HEK293 (cell line): Measurements from ENCODE around the gene DENND6B.
"Not testable (repeated sequence)": the region's sequence is repeated elsewhere in the genome, so short reads cannot be mapped to it uniquely, and the experiment has no call there.

Source experiments
- CTCF ChIA-PET: fragments of 350-600 bp; formaldehyde crosslinking; extraction: SDS; loops from one replicate; lab custom pipeline; 2021; ENCODE audit warnings: antibody characterized with exemption; lab: Yijun Ruan, JAX
- POLR2A ChIA-PET: fragments of 300-600 bp; formaldehyde crosslinking; extraction: SDS; loops from one replicate; lab custom pipeline; 2020; ENCODE audit warnings: antibody characterized with exemption, inconsistent platforms; lab: Yijun Ruan, JAX
- H3K27ac ChIP-seq: fragments of 200-500 bp; sonication (Bioruptor generic); 2 replicates; pipeline ENCODE4 v1.5.1; 2014; ENCODE audit warnings: low read depth, low read length, control low read depth, inconsistent platforms; ENCODE audit errors: extremely low read depth
- H3K36me3 ChIP-seq, 2 experiments: fragments of 200-500 bp in 1 of 2; sonication (Bioruptor generic) in 1 of 2; 1 replicate in 1 of 2; 2 replicates in 1 of 2; pipeline ENCODE4 v1.5.1; 2014 to 2017; ENCODE audit warnings: inconsistent platforms in 2 of 2, low read length in 2 of 2; ENCODE audit not compliant: control insufficient read depth in 2 of 2, insufficient read depth in 1 of 2
- H3K4me1 ChIP-seq: fragments of 200-500 bp; sonication (Bioruptor generic); 2 replicates; pipeline ENCODE4 v1.5.1; 2014; ENCODE audit warnings: mild to moderate bottlenecking, low read length, inconsistent platforms; ENCODE audit not compliant: control insufficient read depth, insufficient read depth
- H3K4me3 ChIP-seq: 2 replicates; pipeline ENCODE4 v1.5.1; 2011; ENCODE audit warnings: low read depth, mild to moderate bottlenecking, control low read depth, low read length, moderate library complexity
- H3K9me3 ChIP-seq: fragments of 200-500 bp; sonication (Bioruptor generic); 2 replicates; pipeline ENCODE4 v1.5.1; 2014; ENCODE audit warnings: low read depth, low read length, inconsistent platforms; ENCODE audit not compliant: control insufficient read depth, insufficient read depth
- GLI4 ChIP-seq: fragments of 450-650 bp; formaldehyde crosslinking; IDR thresholded peaks from 2 replicates; pipeline ENCODE4 v1.5.1; 2016; ENCODE audit warnings: missing biosample characterization, missing genetic modification characterization
- KLF1 ChIP-seq: fragments of 450-650 bp; formaldehyde crosslinking; IDR thresholded peaks from 2 replicates; pipeline ENCODE4 v1.5.1; 2016; ENCODE audit warnings: missing biosample characterization, missing genetic modification characterization
- KLF7 ChIP-seq: fragments of 450-650 bp; formaldehyde crosslinking; IDR thresholded peaks from 2 replicates; pipeline ENCODE4 v1.5.1; 2016; ENCODE audit warnings: missing biosample characterization, missing genetic modification characterization, borderline replicate concordance
- RBAK ChIP-seq: fragments of 450-650 bp; formaldehyde crosslinking; IDR thresholded peaks from 2 replicates; pipeline ENCODE4 v1.5.1; 2016; ENCODE audit warnings: missing biosample characterization, missing genetic modification characterization
- TRIM28 ChIP-seq: IDR thresholded peaks from 2 replicates; pipeline ENCODE4 v1.6.1; 2011; ENCODE audit warnings: low read length, control low read depth, borderline replicate concordance
- ZBTB21 ChIP-seq: fragments of 450-650 bp; formaldehyde crosslinking; IDR thresholded peaks from 2 replicates; pipeline ENCODE4 v1.5.1; 2017; ENCODE audit warnings: missing biosample characterization, missing genetic modification characterization
- ZEB2 ChIP-seq: fragments of 450-650 bp; formaldehyde crosslinking; IDR thresholded peaks from 2 replicates; pipeline ENCODE4 v1.5.1; 2016; ENCODE audit warnings: missing biosample characterization, missing genetic modification characterization
- ZNF239 ChIP-seq: fragments of 450-650 bp; formaldehyde crosslinking; IDR thresholded peaks from 2 replicates; pipeline ENCODE4 v1.5.1; 2016; ENCODE audit warnings: missing biosample characterization, missing genetic modification characterization
- ZNF366 ChIP-seq: fragments of 450-650 bp; formaldehyde crosslinking; conservative IDR thresholded peaks from 2 replicates; pipeline ENCODE4 v1.5.1; 2016; ENCODE audit warnings: missing biosample characterization, missing genetic modification characterization
- ZNF544 ChIP-seq: fragments of 450-650 bp; formaldehyde crosslinking; IDR thresholded peaks from 2 replicates; pipeline ENCODE4 v1.5.0; 2017; ENCODE audit warnings: missing biosample characterization, missing genetic modification characterization
- ZNF571 ChIP-seq: fragments of 450-650 bp; formaldehyde crosslinking; IDR thresholded peaks from 2 replicates; pipeline ENCODE4 v1.5.0; 2017; ENCODE audit warnings: missing biosample characterization, missing genetic modification characterization
- ZNF610 ChIP-seq: fragments of 450-650 bp; formaldehyde crosslinking; IDR thresholded peaks from 2 replicates; pipeline ENCODE4 v1.5.1; 2016; ENCODE audit warnings: missing biosample characterization, missing genetic modification characterization, borderline replicate concordance
- ZNF670 ChIP-seq: fragments of 450-650 bp; formaldehyde crosslinking; IDR thresholded peaks from 2 replicates; pipeline ENCODE4 v1.5.1; 2016; ENCODE audit warnings: missing biosample characterization, missing genetic modification characterization, low read depth
- ZNF707 ChIP-seq: fragments of 450-650 bp; formaldehyde crosslinking; IDR thresholded peaks from 2 replicates; pipeline ENCODE4 v1.5.1; 2016; ENCODE audit warnings: missing biosample characterization, missing genetic modification characterization
- ZNF785 ChIP-seq: fragments of 450-650 bp; formaldehyde crosslinking; IDR thresholded peaks from 2 replicates; pipeline ENCODE4 v1.5.1; 2016; ENCODE audit warnings: missing biosample characterization, missing genetic modification characterization
- TF ChIP-seq, protein P1 (sequence below): fragments of 450-650 bp; formaldehyde crosslinking; IDR thresholded peaks from 2 replicates; pipeline ENCODE4 v1.5.1; 2016; ENCODE audit warnings: missing biosample characterization, missing genetic modification characterization, borderline replicate concordance
- TF ChIP-seq, protein P2 (sequence below): fragments of 450-650 bp; formaldehyde crosslinking; IDR thresholded peaks from 2 replicates; pipeline ENCODE4 v1.5.1; 2017; ENCODE audit warnings: missing biosample characterization, missing genetic modification characterization
- TF ChIP-seq, protein P3 (sequence below): fragments of 450-650 bp; formaldehyde crosslinking; IDR thresholded peaks from 2 replicates; pipeline ENCODE4 v1.5.1; 2016; ENCODE audit warnings: missing biosample characterization, missing genetic modification characterization
- TF ChIP-seq, protein P4 (sequence below): fragments of 450-650 bp; formaldehyde crosslinking; IDR thresholded peaks from 2 replicates; pipeline ENCODE4 v1.5.1; 2016; ENCODE audit warnings: missing biosample characterization, missing genetic modification characterization
- TF ChIP-seq, protein P5 (sequence below): fragments of 450-650 bp; formaldehyde crosslinking; IDR thresholded peaks from 2 replicates; pipeline ENCODE4 v1.5.1; 2016; ENCODE audit warnings: missing biosample characterization, missing genetic modification characterization

DENND6B gene

DNA sequence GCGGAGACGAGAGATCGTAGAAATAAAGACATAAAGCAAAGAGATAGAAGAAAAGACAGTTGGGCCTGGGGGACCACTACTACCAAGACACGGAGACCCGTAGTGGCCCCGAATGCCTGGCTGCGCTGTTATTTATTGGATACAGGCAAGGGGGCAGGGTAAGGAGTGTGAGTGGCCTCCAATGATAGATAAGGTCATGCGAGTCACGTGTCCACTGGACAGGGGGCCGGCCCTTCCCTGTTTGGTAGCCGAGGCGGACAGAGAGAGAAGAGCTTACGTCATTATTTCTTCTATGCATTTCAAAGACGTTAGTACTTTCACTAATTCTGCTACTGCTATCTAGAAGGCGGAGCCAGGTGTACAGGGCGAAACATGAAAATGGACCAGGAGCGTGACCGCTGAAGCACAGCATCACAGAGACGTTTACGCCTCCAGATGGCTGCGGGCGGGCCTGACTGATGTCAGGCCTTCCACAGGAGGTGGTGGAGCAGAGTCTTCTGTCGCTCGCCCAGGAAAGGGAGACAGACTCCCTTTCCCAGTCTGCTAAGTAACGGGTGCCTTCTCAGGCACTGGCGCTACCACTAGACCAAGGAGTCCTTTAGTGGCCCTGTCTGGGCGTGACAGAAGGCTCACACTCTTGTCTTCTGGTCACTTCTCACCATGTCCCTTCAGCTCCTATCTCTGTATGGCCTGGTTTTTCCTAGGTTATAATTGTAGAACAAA, 41.1 kb upstream of the DENND6B start (continued):
- TF ChIP-seq, protein P1, sequence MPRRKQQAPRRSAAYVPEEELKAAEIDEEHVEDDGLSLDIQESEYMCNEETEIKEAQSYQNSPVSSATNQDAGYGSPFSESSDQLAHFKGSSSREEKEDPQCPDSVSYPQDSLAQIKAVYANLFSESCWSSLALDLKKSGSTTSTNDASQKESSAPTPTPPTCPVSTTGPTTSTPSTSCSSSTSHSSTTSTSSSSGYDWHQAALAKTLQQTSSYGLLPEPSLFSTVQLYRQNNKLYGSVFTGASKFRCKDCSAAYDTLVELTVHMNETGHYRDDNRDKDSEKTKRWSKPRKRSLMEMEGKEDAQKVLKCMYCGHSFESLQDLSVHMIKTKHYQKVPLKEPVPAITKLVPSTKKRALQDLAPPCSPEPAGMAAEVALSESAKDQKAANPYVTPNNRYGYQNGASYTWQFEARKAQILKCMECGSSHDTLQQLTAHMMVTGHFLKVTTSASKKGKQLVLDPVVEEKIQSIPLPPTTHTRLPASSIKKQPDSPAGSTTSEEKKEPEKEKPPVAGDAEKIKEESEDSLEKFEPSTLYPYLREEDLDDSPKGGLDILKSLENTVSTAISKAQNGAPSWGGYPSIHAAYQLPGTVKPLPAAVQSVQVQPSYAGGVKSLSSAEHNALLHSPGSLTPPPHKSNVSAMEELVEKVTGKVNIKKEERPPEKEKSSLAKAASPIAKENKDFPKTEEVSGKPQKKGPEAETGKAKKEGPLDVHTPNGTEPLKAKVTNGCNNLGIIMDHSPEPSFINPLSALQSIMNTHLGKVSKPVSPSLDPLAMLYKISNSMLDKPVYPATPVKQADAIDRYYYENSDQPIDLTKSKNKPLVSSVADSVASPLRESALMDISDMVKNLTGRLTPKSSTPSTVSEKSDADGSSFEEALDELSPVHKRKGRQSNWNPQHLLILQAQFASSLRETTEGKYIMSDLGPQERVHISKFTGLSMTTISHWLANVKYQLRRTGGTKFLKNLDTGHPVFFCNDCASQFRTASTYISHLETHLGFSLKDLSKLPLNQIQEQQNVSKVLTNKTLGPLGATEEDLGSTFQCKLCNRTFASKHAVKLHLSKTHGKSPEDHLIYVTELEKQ (tag by site-specific recombination), result no peak
- TF ChIP-seq ZNF707 (tag by site-specific recombination), result no peak
- no peak for TF ChIP-seq ZNF670 (tag by site-specific recombination)
- TF ChIP-seq ZNF785 (tag by site-specific recombination), result no peak
- TF ChIP-seq ZNF610 (tag by site-specific recombination), result no peak
- TF ChIP-seq, protein P2, sequence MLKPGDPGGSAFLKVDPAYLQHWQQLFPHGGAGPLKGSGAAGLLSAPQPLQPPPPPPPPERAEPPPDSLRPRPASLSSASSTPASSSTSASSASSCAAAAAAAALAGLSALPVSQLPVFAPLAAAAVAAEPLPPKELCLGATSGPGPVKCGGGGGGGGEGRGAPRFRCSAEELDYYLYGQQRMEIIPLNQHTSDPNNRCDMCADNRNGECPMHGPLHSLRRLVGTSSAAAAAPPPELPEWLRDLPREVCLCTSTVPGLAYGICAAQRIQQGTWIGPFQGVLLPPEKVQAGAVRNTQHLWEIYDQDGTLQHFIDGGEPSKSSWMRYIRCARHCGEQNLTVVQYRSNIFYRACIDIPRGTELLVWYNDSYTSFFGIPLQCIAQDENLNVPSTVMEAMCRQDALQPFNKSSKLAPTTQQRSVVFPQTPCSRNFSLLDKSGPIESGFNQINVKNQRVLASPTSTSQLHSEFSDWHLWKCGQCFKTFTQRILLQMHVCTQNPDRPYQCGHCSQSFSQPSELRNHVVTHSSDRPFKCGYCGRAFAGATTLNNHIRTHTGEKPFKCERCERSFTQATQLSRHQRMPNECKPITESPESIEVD (tag by site-specific recombination), result no peak
- no peak for TF ChIP-seq TRIM28
- no peak for TF ChIP-seq ZBTB21 (tag by site-specific recombination)
- TF ChIP-seq KLF1, result no peak

DNA sequence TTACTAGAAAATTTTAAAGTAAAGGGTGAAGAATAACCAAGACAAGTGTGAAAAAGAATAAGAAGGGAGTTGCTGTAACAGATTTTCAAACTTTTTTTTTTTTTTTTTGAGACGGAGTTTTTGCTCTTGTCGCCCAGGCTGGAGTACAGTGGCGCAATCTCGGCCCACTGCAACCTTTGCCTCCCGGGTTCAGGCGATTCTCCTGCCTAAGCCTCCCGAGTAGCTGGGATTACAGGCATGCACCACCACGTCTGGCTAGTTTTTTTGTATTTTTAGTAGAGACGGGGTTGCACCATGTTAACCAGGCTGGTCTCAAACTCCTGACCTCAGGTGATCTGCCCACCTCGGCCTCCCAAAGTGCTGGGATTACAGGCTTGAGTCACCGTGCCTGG, 37.0 kb upstream of the DENND6B start:
- H3K27ac ChIP-seq, H3K4me1 ChIP-seq, H3K4me3 ChIP-seq, POLR2A ChIA-PET, H3K9me3 ChIP-seq: not testable (repeated sequence)
- H3K36me3 ChIP-seq, result peaks cover 3 to 56% of the 10 kb centered on the region in 2 experiments; a peak in 2 of 3 replicates
- CTCF ChIA-PET, result interaction anchor here (0.6 to 0.8 kb wide), 2 partner anchors 8 to 14 kb away, joined by 3 to 4 read pairs; no protein-coding TSS in a partner anchor

DNA sequence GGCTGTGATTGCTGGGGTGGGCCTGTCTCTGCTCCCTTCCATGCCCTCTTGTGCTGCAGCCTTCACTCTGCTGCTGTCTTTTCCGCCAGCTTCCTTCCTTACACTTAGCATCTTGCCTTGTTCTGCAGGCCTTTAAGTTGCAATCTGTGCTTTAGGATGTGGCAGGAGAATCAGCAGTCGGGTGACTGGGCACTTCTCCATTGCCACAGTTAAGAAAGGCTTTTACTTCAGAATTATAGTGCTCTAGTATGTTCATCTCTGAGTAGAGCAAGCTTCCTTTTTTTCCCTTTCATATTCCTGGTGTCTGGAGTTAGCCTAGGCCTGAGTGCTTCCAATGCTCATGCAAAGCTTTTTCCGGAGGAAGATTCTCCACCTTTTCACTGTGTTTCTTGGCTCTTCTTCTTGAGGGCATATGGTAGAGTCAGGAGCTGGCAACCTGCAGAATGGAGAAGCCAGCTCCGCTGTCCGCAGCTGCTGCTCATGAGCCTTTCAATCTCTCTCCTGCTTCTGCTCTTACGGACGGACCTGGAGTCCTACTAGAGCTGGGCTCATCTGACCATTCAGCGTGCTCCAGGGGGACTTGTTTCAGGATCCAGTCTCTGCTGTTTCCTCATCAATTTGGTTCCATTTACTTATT, 36.5 kb upstream of the DENND6B start:
- H3K27ac ChIP-seq, result no peak overlapping the region
- no peaks in the 10 kb centered on the region for H3K4me1 ChIP-seq
- ChIA-PET CTCF (interaction anchor here (0.6 to 1.2 kb wide), 3 partner anchors 9 to 124 kb away, joined by 3 to 5 read pairs (median 4); no protein-coding TSS in a partner anchor), POLR2A (no interaction called here)
- H3K36me3 ChIP-seq, result peaks cover 3 to 55% of the 10 kb centered on the region in 2 experiments; a peak in 2 of 3 replicates
- H3K9me3 ChIP-seq, result no peaks in the 10 kb centered on the region
- no peak overlapping the region for H3K4me3 ChIP-seq
- TF ChIP-seq ZNF366 (tag by site-specific recombination), result no peak
- no peak for TF ChIP-seq ZEB2 (tag by site-specific recombination)
- TF ChIP-seq ZNF571 (tag by site-specific recombination), result no peak
- TF ChIP-seq, protein P3, sequence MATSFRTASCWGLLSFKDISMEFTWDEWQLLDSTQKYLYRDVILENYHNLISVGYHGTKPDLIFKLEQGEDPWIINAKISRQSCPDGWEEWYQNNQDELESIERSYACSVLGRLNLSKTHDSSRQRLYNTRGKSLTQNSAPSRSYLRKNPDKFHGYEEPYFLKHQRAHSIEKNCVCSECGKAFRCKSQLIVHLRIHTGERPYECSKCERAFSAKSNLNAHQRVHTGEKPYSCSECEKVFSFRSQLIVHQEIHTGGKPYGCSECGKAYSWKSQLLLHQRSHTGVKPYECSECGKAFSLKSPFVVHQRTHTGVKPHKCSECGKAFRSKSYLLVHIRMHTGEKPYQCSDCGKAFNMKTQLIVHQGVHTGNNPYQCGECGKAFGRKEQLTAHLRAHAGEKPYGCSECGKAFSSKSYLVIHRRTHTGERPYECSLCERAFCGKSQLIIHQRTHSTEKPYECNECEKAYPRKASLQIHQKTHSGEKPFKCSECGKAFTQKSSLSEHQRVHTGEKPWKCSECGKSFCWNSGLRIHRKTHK (tag by site-specific recombination), result no peak
- TF ChIP-seq, protein P4, sequence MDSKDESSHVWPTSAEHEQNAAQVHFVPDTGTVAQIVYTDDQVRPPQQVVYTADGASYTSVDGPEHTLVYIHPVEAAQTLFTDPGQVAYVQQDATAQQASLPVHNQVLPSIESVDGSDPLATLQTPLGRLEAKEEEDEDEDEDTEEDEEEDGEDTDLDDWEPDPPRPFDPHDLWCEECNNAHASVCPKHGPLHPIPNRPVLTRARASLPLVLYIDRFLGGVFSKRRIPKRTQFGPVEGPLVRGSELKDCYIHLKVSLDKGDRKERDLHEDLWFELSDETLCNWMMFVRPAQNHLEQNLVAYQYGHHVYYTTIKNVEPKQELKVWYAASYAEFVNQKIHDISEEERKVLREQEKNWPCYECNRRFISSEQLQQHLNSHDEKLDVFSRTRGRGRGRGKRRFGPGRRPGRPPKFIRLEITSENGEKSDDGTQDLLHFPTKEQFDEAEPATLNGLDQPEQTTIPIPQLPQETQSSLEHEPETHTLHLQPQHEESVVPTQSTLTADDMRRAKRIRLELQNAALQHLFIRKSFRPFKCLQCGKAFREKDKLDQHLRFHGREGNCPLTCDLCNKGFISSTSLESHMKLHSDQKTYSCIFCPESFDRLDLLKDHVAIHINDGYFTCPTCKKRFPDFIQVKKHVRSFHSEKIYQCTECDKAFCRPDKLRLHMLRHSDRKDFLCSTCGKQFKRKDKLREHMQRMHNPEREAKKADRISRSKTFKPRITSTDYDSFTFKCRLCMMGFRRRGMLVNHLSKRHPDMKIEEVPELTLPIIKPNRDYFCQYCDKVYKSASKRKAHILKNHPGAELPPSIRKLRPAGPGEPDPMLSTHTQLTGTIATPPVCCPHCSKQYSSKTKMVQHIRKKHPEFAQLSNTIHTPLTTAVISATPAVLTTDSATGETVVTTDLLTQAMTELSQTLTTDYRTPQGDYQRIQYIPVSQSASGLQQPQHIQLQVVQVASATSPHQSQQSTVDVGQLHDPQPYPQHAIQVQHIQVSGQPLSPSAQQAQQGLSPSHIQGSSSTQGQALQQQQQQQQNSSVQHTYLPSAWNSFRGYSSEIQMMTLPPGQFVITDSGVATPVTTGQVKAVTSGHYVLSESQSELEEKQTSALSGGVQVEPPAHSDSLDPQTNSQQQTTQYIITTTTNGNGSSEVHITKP (tag by site-specific recombination), result no peak
- no peak for TF ChIP-seq ZNF239 (tag by site-specific recombination)
- TF ChIP-seq GLI4 (tag by site-specific recombination), result no peak
- no peak for TF ChIP-seq RBAK
- no peak for TF ChIP-seq KLF1
- TF ChIP-seq KLF7, result no peak
- TF ChIP-seq ZNF544, result no peak
- TF ChIP-seq, protein P5, sequence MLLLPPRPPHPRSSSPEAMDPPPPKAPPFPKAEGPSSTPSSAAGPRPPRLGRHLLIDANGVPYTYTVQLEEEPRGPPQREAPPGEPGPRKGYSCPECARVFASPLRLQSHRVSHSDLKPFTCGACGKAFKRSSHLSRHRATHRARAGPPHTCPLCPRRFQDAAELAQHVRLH (tag by site-specific recombination), result no peak
